ENCODE data around the gene RELN.

GRCh38 chr7:103466814-103467213 lies 522.6 kb downstream of the RELN start:
- TF ChIP-seq, protein P1, sequence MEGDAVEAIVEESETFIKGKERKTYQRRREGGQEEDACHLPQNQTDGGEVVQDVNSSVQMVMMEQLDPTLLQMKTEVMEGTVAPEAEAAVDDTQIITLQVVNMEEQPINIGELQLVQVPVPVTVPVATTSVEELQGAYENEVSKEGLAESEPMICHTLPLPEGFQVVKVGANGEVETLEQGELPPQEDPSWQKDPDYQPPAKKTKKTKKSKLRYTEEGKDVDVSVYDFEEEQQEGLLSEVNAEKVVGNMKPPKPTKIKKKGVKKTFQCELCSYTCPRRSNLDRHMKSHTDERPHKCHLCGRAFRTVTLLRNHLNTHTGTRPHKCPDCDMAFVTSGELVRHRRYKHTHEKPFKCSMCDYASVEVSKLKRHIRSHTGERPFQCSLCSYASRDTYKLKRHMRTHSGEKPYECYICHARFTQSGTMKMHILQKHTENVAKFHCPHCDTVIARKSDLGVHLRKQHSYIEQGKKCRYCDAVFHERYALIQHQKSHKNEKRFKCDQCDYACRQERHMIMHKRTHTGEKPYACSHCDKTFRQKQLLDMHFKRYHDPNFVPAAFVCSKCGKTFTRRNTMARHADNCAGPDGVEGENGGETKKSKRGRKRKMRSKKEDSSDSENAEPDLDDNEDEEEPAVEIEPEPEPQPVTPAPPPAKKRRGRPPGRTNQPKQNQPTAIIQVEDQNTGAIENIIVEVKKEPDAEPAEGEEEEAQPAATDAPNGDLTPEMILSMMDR (conservative IDR thresholded peaks at IDR 0.05; ENCODE audit: low read depth, low read length) = no peak
- TF ChIP-seq EZH2 (IDR thresholded peaks at IDR 0.05; ENCODE audit: low read length, unreplicated experiment) (no peak), EZH2phosphoT487 (IDR thresholded peaks at IDR 0.05; ENCODE audit: borderline replicate concordance, low read length) (no peak)
